HG03139 (cell line): ENCODE data around the gene SKIC3.

ENCODE experiments used
- ATAC-seq: cut with Tn5 transposase; IDR thresholded peaks from one replicate; pipeline ENCODE4 v1.9.1; 2021; ENCODE audit not compliant: unreplicated experiment

Gene SKIC3

DNA sequence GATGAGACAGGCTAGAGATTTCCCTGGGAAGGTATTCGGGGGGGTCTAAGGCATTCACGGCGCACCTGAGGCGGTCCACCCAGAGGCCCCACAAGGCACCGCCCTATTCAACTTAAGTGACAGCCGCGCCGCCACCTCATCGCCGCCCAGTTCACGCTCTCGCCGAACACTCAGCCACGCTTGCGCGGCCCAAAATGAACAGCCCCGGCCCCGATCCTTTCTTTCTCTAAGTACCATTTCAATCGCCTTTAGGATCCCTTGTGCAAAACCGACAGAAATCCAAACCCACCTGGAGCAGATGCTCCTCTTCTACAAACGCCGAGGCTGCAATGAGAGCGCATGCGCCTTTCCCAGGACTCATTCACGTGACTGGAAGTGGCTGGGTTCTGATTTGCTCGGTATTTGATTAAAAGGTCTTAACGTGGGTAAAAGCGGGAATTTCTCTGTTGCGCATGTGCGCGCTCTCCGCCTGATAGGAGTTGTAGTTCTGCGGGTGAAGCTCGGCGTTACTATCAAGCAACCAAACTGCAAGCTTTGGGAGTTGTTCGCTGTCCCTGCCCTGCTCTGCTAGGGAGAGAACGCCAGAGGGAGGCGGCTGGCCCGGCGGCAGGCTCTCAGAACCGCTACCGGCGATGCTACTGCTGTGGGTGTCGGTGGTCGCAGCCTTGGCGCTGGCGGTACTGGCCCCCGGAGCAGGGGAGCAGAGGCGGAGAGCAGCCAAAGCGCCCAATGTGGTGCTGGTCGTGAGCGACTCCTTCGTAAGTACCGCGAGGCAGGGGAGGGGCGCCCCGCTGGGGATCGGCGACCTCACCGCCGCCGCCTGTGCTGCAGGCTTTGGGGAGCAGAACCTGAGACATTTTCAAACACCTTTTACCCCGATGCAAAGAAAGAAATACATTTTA is at the start of gene SKIC3, which contains the start of gene ARSK:
Gene SKIC3 (minus strand): TSS at position 331 of the 902 bp plus-strand sequence. CDS start 7,827 bp downstream, outside the sequence.
Gene ARSK (plus strand): TSS at position 455 of the 902 bp plus-strand sequence. CDS start 178 bp downstream, at position 633.
- ATAC-seq, result peak; percentile 92

DNA sequence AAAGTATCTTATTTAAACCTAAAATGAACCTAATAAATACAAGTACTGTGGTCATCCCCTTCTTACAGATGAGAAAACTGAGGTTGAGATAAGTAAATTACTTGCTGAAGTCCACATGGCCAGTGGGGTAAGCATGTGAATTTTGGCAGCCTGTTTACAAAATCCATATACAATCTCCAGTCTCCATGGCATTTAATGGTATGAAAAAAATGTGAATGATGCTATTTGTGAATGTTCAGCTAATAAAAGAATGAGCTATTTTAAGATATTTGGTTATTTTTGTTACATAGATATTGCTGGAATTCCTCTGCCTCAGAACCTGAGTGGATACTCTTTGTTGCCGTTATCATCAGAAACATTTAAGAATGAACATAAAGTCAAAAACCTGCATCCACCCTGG is 45.8 kb upstream of the SKIC3 start:
- no peak for ATAC-seq

DNA sequence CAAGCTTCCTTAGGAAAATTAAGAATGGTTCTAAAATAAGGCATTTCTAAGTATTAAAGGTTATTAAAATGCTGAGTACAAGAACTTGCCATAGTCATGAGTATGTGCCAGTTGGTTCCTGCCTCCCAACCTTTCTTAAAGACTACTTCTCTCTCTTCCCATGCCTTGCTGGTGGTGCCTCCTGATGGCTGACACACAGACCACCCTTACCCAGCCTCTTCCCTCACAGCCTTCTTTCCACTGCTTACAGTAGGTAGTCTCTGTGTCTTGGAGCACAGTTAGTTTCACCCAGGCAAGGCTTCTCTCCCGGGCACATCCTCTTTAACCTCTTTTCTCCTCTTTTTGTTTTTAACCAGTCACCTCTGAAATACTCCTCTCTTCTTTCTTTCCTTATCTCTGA is 44.5 kb upstream of the SKIC3 start:
- no peak for ATAC-seq

DNA sequence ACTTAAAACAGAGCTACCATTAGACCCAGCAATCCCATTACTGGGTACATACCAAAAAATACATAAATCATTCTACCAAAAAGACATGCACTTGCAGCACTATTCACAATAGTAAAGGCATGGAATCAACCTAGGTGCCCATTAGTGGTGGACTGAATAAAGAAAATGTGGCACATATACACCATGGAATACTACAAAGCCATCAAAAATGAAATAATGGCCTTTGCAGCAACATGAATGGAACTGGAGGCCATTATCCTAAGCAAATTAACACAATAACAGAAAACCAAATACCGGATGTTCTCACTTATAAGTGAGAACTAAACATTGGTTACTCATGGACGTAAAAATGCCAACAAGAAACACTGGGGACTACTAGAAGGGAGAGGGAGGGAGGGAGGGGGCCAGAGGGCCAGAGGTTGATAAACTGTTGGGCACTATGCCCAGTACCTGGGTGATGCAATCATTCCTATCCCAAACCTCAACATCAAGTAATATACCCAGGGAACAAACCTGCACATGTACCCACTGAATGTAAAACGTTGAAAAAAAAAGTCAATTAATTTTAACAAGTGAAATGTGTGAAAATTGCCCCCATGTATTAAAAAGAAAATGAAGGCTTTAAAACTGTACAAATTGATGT is 40.6 kb upstream of the SKIC3 start:
- ATAC-seq, result no peak

DNA sequence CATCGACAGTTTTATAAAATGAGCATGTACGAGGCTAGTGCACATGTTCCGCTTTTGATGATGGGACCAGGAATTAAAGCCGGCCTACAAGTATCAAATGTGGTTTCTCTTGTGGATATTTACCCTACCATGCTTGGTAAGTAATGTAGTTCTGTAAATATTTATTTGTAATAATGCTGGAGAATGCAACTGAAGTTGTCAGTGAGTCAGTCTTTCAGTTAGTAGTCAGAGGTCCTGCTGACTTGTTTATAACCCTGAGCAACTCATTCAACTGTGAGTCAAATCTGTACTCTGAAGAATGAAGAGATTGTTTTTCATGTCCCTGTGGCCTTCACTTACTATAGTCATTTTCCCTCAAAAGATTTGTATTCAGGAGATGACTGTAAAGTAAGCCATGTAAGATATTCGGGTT is 36.7 kb upstream of the SKIC3 start:
- no peak for ATAC-seq

DNA sequence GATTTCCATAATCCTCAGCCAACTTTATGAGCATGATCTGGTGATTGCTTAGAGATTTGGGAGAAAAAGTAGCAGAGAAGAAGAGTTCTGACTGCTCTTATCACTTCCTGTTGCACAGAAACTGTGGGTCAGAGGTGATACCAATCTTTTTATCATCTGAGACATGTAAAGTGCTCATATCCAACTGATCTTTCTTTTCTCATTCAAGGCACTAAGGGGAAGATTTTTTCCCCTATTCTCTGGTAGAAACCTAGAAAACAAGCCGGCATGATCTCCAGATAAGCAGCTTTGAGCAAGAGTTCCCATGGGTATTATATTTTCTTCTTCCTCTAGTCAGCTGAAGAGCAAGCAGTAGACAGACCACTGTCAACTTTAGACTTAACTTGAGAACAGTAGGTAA is 36.1 kb upstream of the SKIC3 start:
- no peak for ATAC-seq

DNA sequence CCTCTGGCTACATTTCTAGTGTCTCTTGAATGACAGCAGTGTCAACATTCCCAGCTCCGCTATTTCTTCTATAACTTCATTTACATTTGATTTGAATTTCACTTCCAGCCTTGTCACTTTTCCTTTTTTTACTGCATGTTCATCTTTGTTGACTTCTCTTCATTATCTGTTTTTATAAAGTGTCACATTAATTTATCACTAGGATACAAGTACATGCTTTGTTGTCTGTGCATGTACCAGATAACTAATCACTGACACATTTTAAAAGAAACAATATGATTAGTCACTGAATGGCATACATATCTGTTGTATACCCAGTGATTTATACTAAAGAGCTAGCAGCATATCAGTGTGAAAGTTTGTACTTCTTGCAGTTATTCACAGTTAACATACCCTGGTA is 29.2 kb upstream of the SKIC3 start:
- no peak for ATAC-seq

DNA sequence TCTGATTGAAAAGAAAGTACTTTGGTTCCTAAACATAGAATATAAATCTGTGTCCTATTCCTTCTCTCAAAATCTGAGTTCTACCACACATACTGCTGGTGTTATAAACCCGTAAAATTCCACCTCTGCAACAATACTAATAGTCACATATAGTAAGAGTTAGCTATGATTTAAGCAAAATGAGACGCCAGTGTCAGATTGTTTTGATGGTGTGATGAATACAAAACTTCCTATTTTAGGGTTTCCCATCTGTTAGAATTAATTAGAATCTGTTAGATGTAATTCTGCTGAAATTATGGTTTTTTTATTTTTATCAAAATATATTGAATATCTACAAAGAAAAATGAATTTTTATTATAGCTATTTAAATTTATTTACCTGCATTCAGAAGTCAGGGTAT is 26.8 kb upstream of the SKIC3 start:
- no peak for ATAC-seq

DNA sequence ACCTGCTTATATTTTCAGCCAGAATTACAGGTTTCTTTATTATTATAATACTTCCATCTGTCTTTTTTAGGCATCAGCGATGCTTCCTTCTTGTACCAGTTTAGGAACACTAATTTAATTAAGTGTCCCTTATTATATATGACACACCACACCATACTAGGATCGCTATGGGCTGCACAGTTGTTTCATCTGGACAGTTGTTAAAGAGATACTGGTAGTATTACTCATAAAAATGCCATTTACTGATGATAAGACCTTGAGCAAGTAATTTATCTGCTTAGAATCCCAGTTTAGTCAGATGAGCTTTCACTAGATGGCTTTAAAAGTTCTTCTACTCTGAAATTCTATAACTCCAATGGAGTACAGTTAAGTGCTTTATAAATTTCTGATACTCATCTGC is 17.2 kb upstream of the SKIC3 start:
- no peak for ATAC-seq

DNA sequence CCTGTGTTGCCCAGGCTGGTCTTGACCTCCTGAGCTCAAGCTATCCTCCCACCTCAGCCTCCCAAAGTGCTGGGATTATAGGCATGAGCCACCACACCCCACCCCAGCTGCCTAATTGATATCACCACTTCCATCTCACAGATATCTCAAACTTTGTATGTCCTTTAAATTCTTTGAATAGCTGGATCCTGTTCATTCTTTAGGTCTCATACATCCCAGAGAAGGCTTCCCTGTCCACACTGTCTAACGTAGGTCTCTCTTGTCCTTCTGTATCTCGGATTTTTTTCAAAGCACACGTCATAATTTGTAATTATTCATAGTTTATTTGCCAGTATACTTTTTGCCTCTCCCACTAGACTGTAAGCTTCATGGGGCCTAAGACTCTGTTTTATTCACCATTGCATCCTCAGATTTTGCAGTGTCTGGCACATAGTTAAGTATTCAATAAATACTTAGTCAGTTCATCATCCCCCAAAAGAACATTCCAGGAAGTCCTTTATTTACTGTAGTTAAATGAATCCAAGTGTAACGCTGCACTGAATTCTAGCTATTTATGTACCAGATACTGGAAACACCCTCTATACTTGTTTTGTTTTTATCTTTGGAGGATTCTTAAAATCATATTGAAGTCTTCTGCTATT is 10.6 kb upstream of the SKIC3 start:
- ATAC-seq, result no peak

DNA sequence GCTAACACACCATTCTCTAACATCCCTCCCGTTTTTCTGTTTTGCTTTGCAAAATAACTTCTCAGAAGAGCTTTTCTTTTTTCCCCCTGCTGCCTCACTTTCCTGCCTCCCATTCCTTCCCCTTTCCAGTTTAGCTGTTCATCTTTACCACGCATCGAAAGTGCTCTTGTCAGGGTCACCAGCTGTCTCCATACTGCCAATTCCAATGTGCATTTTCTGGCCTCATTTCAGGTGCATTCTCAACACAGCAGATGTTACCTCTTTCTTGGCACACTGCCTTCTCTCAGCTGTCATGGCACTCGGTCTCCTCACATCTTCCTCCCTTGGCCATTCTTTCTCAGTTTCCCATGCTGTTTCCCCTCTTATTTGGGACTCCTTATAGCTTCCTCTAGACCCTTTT is 9.7 kb upstream of the SKIC3 start:
- no peak for ATAC-seq

DNA sequence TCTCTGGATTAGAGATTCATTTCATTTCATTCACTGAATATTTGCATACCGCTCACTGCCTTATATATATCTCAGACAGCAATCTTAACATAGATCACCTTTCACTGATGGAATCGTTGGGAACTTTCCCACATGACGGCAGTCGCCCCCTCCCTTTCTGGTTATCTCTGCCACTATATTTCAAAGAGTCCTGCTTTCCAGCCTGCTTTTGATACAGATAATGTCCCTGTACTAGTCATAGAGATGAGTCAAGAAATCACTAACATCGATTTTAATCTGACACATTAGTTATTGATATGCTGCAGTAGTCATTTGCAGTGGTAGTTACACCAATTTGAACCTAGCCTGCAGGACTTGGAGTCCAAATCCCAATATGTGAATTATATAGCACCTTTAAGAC is 8.6 kb upstream of the SKIC3 start:
- no peak for ATAC-seq

DNA sequence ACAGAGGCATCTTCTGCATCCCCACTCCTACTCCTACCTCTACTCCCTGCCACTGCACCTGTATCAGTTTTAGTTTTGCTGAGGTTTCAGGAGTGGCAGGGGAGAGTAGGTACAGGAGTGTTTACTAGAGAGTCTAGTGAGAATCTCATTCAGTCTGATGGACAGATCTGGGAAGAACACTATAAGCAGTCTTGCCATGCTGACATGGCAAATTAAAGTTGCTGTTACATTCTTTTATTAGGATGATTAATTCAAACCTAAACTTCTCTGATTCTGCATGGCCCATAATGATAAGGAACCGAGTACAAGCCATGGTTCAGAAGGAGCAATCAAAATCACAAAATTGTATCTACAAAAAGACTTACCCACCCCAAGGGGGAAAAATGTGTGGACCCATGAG is 7.5 kb upstream of the SKIC3 start:
- no peak for ATAC-seq

DNA sequence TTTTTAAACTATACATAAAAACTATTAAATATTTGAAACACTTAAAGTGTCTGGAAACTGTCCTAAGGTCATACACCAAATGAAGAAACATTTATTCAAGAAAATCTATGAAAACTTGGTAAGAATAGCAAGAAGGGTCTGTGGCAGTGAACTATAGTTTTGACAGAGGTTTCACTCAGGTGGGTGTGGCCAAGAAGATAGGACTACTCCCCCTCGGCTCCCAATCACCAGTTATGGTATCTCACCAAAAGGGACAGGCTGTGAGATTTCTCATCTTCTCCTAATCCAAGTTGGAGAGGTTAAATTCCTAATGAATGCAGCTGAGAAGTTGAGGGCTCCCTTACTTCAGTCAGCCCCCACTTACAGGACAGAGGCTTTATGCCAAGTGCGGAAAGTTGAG is 3.1 kb upstream of the SKIC3 start:
- no peak for ATAC-seq

DNA sequence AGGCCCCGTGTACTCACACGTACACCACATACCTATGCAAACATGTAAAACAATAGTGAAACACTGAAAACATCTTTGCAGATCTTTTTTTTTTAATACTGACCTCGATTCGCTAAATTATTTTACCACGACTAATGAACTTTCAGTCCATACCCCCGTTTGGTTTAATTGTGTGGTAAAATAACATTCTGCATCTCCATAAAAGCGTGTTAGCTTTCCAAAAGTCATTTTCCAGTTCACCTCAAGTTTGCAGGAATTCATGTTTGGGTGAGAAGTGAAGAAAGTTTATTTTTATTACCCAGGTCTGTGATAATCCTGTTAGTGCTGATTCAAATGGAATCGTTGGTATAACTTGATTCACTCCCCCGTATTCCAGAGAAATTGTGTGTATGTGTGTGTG is 776 bp upstream of the SKIC3 start:
- no peak for ATAC-seq

DNA sequence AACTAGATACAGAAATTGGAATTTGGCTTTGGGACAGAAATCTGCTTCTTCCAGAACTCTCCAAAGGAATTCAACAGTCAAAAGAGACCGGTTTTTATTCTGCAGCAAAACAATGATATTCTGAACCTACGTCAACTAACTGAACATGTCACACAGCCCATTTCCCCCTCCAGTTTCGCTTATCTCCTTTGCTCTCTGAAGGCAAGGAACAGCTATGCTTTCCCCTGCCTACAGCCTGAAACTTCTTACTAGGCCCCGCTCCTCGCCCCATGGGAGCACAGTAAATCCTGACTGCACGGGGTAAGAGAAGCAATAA is 488 bp downstream of the SKIC3 start:
- ATAC-seq, result peak; percentile 27

DNA sequence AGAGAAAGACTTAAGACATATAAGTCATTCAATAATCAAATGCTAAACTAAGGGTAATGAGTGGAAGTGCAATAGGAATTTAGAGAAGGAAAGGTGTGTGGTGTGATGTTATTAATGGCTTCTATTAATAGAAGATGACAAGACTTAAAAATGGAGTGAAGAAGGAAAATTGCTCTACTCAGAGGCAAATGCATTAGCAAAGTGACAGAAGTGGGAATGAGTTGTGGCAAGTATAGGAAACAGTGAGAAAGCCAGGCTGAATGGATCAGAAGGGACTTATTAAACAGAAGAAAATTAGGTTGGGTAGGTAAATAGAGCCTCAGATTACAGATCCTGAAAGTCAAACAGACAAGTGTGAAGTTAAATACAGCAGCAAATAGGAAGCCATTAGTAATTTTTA is 5.7 kb downstream of the SKIC3 start:
- no peak for ATAC-seq

DNA sequence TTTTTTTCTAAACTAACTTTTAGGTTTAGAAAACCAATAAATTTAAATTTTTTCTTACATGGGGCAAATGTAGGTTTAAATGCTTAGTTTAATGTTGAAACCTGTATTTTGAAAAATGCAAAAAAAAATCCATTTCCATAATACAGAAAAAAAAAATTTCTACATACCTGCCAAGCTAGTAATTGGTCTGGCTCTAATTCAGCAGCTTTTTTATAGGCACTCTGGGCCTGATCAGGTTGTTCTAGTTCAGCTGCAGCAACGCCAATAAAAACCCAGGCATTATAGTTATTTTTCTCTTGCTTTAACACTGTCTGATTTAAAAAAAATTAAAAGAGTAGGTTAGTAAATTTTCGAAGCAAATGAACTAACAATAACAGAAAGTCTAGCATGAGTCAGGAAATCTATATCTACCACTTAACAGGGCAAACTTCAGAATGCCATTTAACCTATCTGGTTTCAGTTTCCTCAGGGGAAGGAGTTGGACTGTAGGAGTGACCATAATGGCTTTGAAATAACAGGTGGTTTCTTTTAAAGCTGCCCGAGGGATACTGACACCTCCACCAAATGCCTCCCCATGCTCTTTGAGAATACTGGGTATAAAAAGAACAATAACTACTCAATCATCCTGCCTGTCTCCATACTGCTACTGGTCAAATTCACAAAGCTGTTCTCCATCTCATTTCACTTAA is 11.6 kb downstream of the SKIC3 start:
- no peak for ATAC-seq

DNA sequence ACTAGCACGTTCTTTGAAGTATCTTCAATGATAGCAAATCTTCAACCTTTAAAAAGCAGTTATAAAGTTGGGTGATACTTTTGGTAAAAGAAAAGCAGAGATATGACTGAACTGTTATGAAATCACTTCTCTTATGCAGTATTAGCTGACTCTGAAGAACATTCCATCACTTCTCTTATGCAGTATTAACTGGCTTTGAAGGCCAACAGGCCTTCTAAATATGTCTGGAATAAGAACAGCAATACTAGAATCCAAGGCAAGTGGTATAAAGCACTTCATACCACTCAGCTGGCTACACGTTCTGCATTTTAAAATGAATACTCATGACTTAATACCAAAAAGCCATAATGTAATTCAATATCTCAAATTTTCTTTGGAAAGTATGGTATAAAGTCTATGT is 17.3 kb downstream of the SKIC3 start:
- ATAC-seq, result no peak

DNA sequence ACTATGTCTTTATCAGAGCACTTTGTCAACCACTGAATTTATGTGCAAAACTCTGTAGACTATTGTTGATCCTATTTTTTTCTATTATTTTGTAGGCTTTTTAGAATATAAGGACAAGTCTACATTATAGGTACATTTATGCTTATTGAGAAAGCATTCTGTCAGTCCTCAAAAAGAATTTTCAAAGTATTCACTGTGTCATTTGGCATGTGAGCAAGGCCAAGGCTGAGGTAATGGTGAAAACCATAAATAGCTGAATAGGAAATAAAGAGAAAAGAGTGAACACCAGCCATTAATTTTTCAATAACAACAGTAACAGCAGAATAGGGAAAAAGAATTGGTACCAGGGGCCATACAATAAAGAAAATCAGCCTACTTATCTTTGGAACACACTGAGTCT is 21.0 kb downstream of the SKIC3 start:
- ATAC-seq, result no peak

DNA sequence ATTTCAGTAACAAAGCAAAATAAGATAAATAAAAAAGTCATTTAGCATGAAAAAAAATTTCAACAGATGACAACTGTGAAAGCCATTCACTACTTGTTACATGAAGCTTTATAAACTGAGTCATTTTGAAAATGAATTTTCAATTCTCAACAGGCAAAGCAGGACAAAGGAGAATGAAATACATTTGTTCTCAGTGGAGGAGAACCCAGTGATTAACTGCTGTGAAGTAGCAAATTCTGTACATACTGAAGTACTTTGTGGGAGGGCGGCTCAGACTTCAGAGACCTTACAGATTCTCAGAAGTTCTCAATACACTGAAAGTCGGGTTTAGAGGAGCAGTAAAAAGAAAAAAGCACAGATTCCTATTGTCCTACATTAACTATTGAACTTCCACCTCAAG is 21.7 kb downstream of the SKIC3 start:
- ATAC-seq, result no peak

DNA sequence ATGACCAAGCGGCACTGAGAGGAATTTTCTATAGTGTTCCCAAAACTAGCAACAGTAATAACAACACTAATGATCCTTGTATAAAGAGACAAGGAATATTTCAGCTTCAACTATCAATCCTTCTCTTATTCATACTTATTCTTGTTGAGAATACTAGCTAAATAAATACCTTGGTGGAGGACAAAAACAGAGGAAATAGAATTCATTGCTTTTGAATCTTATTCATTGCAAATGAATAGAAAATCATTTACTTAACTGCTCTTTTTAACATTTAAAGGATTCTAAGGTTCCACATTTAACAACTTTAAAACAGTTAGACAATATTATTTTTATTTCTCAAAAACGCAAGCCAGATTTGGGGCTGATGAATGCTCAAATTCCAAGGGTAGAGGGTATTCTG is 22.4 kb downstream of the SKIC3 start:
- no peak for ATAC-seq
